OCI-LY7 (cell line): Measurements from ENCODE around the gene COL18A1. TPM values are rescaled to one million over a fixed set of nuclear protein-coding genes. Genes with fewer than 3 reads are reported as not detected.

Source experiments
- BruUV-seq: library from RNA; stranded (reverse); fragments of 400-500 nt; replicated peaks from 2 replicates; lab custom pipeline; 2021; lab: Mats Ljungman, UMichigan
- CTCF ChIA-PET: fragments of 300-600 bp; sonication (Branson Sonifier 250); formaldehyde crosslinking; loops from one replicate; lab custom pipeline; 2022; ENCODE audit warnings: antibody characterized with exemption; ENCODE audit not compliant: unreplicated experiment; lab: Charles Lee
- POLR2A ChIA-PET: fragments of 300-600 bp; sonication (Branson Sonifier 250); formaldehyde crosslinking; loops from one replicate; lab custom pipeline; 2022; ENCODE audit warnings: antibody characterized with exemption; lab: Charles Lee
- DNase-seq: peaks from one replicate; pipeline ENCODE4 v3.0.0-alpha.2; 2015; ENCODE audit warnings: low spot score
- H2AFZ ChIP-seq: fragments of 200-600 bp; sonication (generic), shearing (Covaris generic); 2 replicates; pipeline ENCODE4 v1.6.1; 2014; ENCODE audit warnings: mild to moderate bottlenecking, antibody characterized with exemption, low read length, moderate library complexity
- H3K27ac ChIP-seq: fragments of 200-600 bp; sonication (generic); 2 replicates; pipeline ENCODE4 v1.5.1; 2014; ENCODE audit warnings: mixed run types, low read depth, mild to moderate bottlenecking, moderate library complexity, low read length, inconsistent platforms; ENCODE audit not compliant: poor library complexity, severe bottlenecking
- H3K36me3 ChIP-seq: fragments of 200-600 bp; sonication (generic); 2 replicates; pipeline ENCODE4 v1.6.1; 2014; ENCODE audit warnings: mild to moderate bottlenecking, antibody characterized with exemption, low read length, moderate library complexity, mixed read lengths; ENCODE audit not compliant: insufficient read depth
- H3K4me1 ChIP-seq: fragments of 200-600 bp; sonication (generic); 2 replicates; pipeline ENCODE4 v1.5.1; 2014; ENCODE audit warnings: mild to moderate bottlenecking, low read length; ENCODE audit not compliant: insufficient read depth, poor library complexity, severe bottlenecking
- H3K4me2 ChIP-seq: fragments of 200-600 bp; sonication (generic); 2 replicates; pipeline ENCODE4 v1.6.1; 2014; ENCODE audit warnings: mild to moderate bottlenecking, low read length
- H3K4me3 ChIP-seq: fragments of 200-600 bp; sonication (generic); 2 replicates; pipeline ENCODE4 v1.5.1; 2014; ENCODE audit warnings: mild to moderate bottlenecking, low read depth, low read length; ENCODE audit not compliant: poor library complexity, severe bottlenecking
- H3K79me2 ChIP-seq: fragments of 200-600 bp; sonication (generic); 2 replicates; pipeline ENCODE4 v1.6.1; 2016; ENCODE audit warnings: low read depth, mild to moderate bottlenecking, low read length, moderate library complexity, mixed read lengths; ENCODE audit not compliant: insufficient read depth
- H3K9me2 ChIP-seq: fragments of 200-600 bp; sonication (generic); 2 replicates; pipeline ENCODE4 v1.6.1; 2016; ENCODE audit warnings: mild to moderate bottlenecking, low read length, mixed read lengths; ENCODE audit not compliant: insufficient read depth
- H3K9me3 ChIP-seq: fragments of 200-600 bp; sonication (generic); 2 replicates; pipeline ENCODE4 v1.6.1; 2014; ENCODE audit warnings: mild to moderate bottlenecking, mixed run types, low read length, mixed read lengths
- H4K20me1 ChIP-seq: fragments of 200-600 bp; sonication (generic); 2 replicates; pipeline ENCODE4 v1.6.1; 2014; ENCODE audit warnings: mild to moderate bottlenecking, antibody characterized with exemption, low read length, moderate library complexity, mixed read lengths; ENCODE audit not compliant: insufficient read depth
- CTCF ChIP-seq: fragments of 200-600 bp; sonication (generic); conservative IDR thresholded peaks from 2 replicates; pipeline ENCODE4 v1.5.1; 2014; ENCODE audit warnings: mild to moderate bottlenecking, antibody characterized with exemption, low read length, moderate library complexity, mixed read lengths
- EZH2phosphoT487 ChIP-seq: fragments of 200-600 bp; sonication (generic); IDR thresholded peaks from 2 replicates; pipeline ENCODE4 v1.6.1; 2018; ENCODE audit warnings: low read depth, borderline replicate concordance, mild to moderate bottlenecking, mixed run types, antibody characterized with exemption, low read length, moderate library complexity, mixed read lengths
- intact Hi-C: fragments of 100-400 bp; cut with micrococcal nuclease; formaldehyde crosslinking; loops from one replicate; pipeline ENCODE4 v1.10.0; 2022; ENCODE audit not compliant: unreplicated experiment
- total RNA-seq, 2 experiments: library from RNA; depleted of rRNA in 1 of 2; stranded (reverse); fragments of >200 nt in 1 of 2; shearing (Covaris generic) in 1 of 2; gene quantifications; 2 replicates each; pipeline ENCODE4 v1.2.3, GENCODE V29; 2014 to 2022

The COL18A1 gene
- total RNA-seq, 2 experiments from 2014 or later = 0.23 to 7.4 TPM

GRCh38 chr21:45551783-45552695 is 147.1 kb downstream of the COL18A1 start:
- ChIA-PET POLR2A (no interaction called here), CTCF (no interaction called here)
- Histone ChIP-seq H3K4me3 (no peak overlapping the region), H3K79me2 (no peaks in the 10 kb centered on the region), H3K4me2 (no peak overlapping the region), H3K9me2 (no peaks in the 10 kb centered on the region), H3K36me3 (no peaks in the 10 kb centered on the region), H3K27ac (no peak overlapping the region), H2AFZ (no peak overlapping the region), H4K20me1 (no peaks in the 10 kb centered on the region), H3K4me1 (peaks cover 25% of the 10 kb centered on the region), H3K9me3 (no peaks in the 10 kb centered on the region)
- intact Hi-C loops = no loop called here
- no TSS peak for BruUV-seq
- no peak for TF ChIP-seq CTCF
- TF ChIP-seq EZH2phosphoT487 = no peak
- no peak for DNase-seq

GRCh38 chr21:45552696-45553391 is 147.9 kb downstream of the COL18A1 start:
- no peaks in the 10 kb centered on the region for H3K9me2 ChIP-seq
- no peak overlapping the region for H3K4me2 ChIP-seq
- H3K9me3 ChIP-seq = no peaks in the 10 kb centered on the region
- H3K36me3 ChIP-seq = no peaks in the 10 kb centered on the region
- TF ChIP-seq EZH2phosphoT487 = no peak
- no peak for TF ChIP-seq CTCF
- H3K27ac ChIP-seq = no peak overlapping the region
- no TSS peak for BruUV-seq
- CTCF ChIA-PET = no interaction called here
- POLR2A ChIA-PET = no interaction called here
- H3K4me3 ChIP-seq = no peak overlapping the region
- H2AFZ ChIP-seq = no peak overlapping the region
- no peaks in the 10 kb centered on the region for H4K20me1 ChIP-seq
- intact Hi-C loops = no loop called here
- no peak for DNase-seq
- H3K79me2 ChIP-seq = no peaks in the 10 kb centered on the region
- peaks cover 25% of the 10 kb centered on the region for H3K4me1 ChIP-seq
